ENCODE results near the gene SLC22A31. TPM values are rescaled to one million over a fixed set of nuclear protein-coding genes. Genes with fewer than 3 reads are reported as not detected.

SLC22A31 gene
- total RNA-seq, 1 experiment from 2014 or later: 0.47 TPM

DNA sequence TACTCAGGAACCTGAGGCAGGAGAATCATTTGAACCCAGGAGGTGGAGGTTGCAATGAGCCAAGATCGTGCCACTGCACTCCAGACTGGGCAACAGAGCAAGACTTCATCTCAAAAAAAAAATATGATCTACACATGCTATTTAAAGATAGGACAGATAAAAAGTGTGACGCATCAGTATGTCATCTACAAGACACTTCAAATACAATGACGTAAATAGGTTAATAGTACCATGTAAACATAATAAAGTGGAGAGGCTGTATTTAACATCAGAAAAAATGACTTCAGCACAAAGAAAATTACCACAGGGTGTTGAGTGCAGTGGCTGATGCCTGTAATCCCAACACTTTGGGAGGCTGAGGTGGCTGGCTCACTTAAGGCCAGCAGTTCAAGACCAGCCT, 37.4 kb upstream of the SLC22A31 start:
- Histone ChIP-seq H3K27ac (ENCODE audit: low read depth, low read length, poor library complexity, severe bottlenecking) (no peak overlapping the region), H3K9me3 (ENCODE audit: low read depth, low read length, poor library complexity, severe bottlenecking) (no peaks in the 10 kb centered on the region), H3K36me3 (ENCODE audit: insufficient read depth, low read length, poor library complexity, severe bottlenecking) (peaks cover 3% of the 10 kb centered on the region), H3K4me1 (ENCODE audit: insufficient read depth, low read length, poor library complexity, severe bottlenecking) (no peaks in the 10 kb centered on the region), H3K4me3 (ENCODE audit: low read depth, low read length, poor library complexity, severe bottlenecking) (no peak overlapping the region), H3K27me3 (replicated peaks; ENCODE audit: insufficient read depth, low read depth, low read length, poor library complexity) (no peaks in the 10 kb centered on the region)
- ChIA-PET CTCF (no interaction called here), POLR2A (ENCODE audit: low non-redundant PET) (no interaction called here)
- no peak for DNase-seq (ENCODE audit: low spot score)
- BruUV-seq (replicated peaks): no TSS peak
- no peak for TF ChIP-seq EZH2 (IDR thresholded peaks at IDR 0.05; ENCODE audit: borderline replicate concordance, low read depth, low read length, poor library complexity, severe bottlenecking)
- TF ChIP-seq, protein P1, sequence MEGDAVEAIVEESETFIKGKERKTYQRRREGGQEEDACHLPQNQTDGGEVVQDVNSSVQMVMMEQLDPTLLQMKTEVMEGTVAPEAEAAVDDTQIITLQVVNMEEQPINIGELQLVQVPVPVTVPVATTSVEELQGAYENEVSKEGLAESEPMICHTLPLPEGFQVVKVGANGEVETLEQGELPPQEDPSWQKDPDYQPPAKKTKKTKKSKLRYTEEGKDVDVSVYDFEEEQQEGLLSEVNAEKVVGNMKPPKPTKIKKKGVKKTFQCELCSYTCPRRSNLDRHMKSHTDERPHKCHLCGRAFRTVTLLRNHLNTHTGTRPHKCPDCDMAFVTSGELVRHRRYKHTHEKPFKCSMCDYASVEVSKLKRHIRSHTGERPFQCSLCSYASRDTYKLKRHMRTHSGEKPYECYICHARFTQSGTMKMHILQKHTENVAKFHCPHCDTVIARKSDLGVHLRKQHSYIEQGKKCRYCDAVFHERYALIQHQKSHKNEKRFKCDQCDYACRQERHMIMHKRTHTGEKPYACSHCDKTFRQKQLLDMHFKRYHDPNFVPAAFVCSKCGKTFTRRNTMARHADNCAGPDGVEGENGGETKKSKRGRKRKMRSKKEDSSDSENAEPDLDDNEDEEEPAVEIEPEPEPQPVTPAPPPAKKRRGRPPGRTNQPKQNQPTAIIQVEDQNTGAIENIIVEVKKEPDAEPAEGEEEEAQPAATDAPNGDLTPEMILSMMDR (conservative IDR thresholded peaks at IDR 0.05; ENCODE audit: low read depth, low read length): no peak
- intact Hi-C loops (cut with micrococcal nuclease; ENCODE audit: unreplicated experiment): no loop called here

DNA sequence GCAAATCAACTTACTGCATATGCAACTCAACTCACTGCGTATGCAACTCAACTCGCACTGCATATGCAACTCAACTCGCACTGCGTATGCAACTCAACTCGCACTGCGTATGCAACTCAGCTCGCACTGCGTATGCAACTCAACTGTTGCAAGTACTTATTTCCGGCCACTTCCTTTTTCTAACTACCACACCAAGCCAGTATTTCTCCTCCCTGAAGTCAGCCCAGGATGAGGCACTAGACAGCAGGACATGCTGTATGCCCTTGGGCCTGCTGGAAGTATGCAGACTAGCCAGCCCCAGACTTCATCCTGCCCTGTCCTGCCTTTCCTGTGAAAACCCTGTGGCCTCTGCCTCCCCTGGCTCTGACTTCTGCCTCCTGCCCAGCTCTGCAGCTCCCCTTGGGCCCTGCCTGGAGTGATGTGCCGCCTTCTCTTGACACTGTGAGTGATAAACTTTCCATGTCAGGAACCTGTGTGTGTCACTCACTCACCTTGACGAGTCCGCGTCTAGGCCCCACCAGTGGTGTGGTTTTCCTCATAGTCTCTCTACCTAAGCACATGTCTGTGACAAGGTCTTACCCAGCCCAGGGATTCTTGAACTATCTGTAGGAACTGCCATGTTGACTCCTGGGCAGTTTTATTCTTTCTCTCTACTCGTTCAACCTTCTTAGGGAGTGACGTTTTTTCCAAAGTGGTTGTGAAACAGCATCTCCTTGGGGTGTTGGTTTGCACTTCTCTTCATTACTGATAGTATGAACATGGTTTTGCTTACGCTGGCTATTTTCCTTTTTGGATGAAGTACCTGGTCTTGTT, 33.5 kb upstream of the SLC22A31 start:
- Histone ChIP-seq H3K27ac (ENCODE audit: low read depth, low read length, poor library complexity, severe bottlenecking) (no peak overlapping the region), H3K36me3 (ENCODE audit: insufficient read depth, low read length, poor library complexity, severe bottlenecking) (peaks cover 14% of the 10 kb centered on the region), H3K27me3 (replicated peaks; ENCODE audit: insufficient read depth, low read depth, low read length, poor library complexity) (no peaks in the 10 kb centered on the region), H3K4me1 (ENCODE audit: insufficient read depth, low read length, poor library complexity, severe bottlenecking) (no peaks in the 10 kb centered on the region), H3K4me3 (ENCODE audit: low read depth, low read length, poor library complexity, severe bottlenecking) (no peak overlapping the region), H3K9me3 (ENCODE audit: low read depth, low read length, poor library complexity, severe bottlenecking) (peaks cover 2% of the 10 kb centered on the region)
- no TSS peak for BruUV-seq (replicated peaks)
- POLR2A ChIA-PET (ENCODE audit: low non-redundant PET): no interaction called here
- intact Hi-C loops (cut with micrococcal nuclease; ENCODE audit: unreplicated experiment): no loop called here
- no peak for TF ChIP-seq EZH2 (IDR thresholded peaks at IDR 0.05; ENCODE audit: borderline replicate concordance, low read depth, low read length, poor library complexity, severe bottlenecking)
- TF ChIP-seq, protein P1 (conservative IDR thresholded peaks at IDR 0.05; ENCODE audit: low read depth, low read length): no peak
- no peak for DNase-seq (ENCODE audit: low spot score)
- CTCF ChIA-PET: no interaction called here

DNA sequence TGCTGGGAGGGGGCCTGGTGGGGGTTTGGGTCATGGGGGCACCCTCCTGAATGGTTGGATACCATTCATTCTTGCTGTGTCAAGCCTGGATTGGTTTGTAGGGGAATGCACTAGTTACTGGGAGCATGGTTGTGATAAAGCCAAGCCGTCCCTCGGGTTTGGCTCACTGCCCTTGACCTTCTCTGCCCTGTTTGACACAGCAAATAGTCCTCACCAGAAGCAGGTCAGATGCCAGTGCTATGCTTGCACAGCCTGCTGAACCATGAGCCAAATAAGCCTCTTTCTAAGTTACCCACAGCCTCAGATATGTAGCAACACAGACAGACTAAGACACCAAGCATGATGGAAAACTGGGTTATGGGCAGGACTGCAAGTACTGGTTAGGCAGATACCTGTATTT, 31.8 kb upstream of the SLC22A31 start:
- H3K4me1 ChIP-seq (ENCODE audit: insufficient read depth, low read length, poor library complexity, severe bottlenecking): no peaks in the 10 kb centered on the region
- CTCF ChIA-PET: no interaction called here
- intact Hi-C loops (cut with micrococcal nuclease; ENCODE audit: unreplicated experiment): no loop called here
- no peak for TF ChIP-seq EZH2 (IDR thresholded peaks at IDR 0.05; ENCODE audit: borderline replicate concordance, low read depth, low read length, poor library complexity, severe bottlenecking)
- TF ChIP-seq, protein P1 (conservative IDR thresholded peaks at IDR 0.05; ENCODE audit: low read depth, low read length): no peak
- POLR2A ChIA-PET (ENCODE audit: low non-redundant PET): no interaction called here
- no peak for DNase-seq (ENCODE audit: low spot score)
- H3K27me3 ChIP-seq (replicated peaks; ENCODE audit: insufficient read depth, low read depth, low read length, poor library complexity): no peaks in the 10 kb centered on the region
- no TSS peak for BruUV-seq (replicated peaks)
- peaks cover 32% of the 10 kb centered on the region for H3K36me3 ChIP-seq (ENCODE audit: insufficient read depth, low read length, poor library complexity, severe bottlenecking)
- peaks cover 20% of the 10 kb centered on the region for H3K9me3 ChIP-seq (ENCODE audit: low read depth, low read length, poor library complexity, severe bottlenecking)
- no peak overlapping the region for H3K27ac ChIP-seq (ENCODE audit: low read depth, low read length, poor library complexity, severe bottlenecking)
- H3K4me3 ChIP-seq (ENCODE audit: low read depth, low read length, poor library complexity, severe bottlenecking): no peak overlapping the region

All from A673 (cell line).